Mesothelial cell of epicardium (in vitro differentiated cells): ENCODE measurements around the gene CDRT4. TPM values are rescaled to one million over a fixed set of nuclear protein-coding genes. Genes with fewer than 3 reads are reported as not detected.
"Not testable (repeated sequence)": the region's sequence is repeated elsewhere in the genome, so short reads cannot be mapped to it uniquely, and the experiment has no call there.

Experiments
- DNase-seq, 2 experiments: peaks; one replicate each; pipeline ENCODE4 v3.0.0; 2021; ENCODE audit warnings: low spot score in 2 of 2; ENCODE audit not compliant: unreplicated experiment in 2 of 2
- H3K27ac Mint-ChIP-seq: 2 replicates; pipeline ENCODE4 v1.8.0; 2021; ENCODE audit warnings: mixed read lengths
- H3K27me3 Mint-ChIP-seq: 2 replicates; pipeline ENCODE4 v1.8.0; 2021; ENCODE audit warnings: low read depth, mixed read lengths
- H3K36me3 Mint-ChIP-seq: 2 replicates; pipeline ENCODE4 v1.8.0; 2021; ENCODE audit warnings: mixed read lengths
- H3K4me1 Mint-ChIP-seq: 2 replicates; pipeline ENCODE4 v1.8.0; 2021; ENCODE audit warnings: mixed read lengths
- H3K4me3 Mint-ChIP-seq: 2 replicates; pipeline ENCODE4 v1.8.0; 2021; ENCODE audit warnings: mild to moderate bottlenecking, moderate library complexity, mixed read lengths
- H3K9me3 Mint-ChIP-seq: 2 replicates; pipeline ENCODE4 v1.8.0; 2021; ENCODE audit warnings: mixed read lengths
- total RNA-seq: library from RNA; stranded (reverse); gene quantifications from 3 replicates; pipeline ENCODE4 v1.2.1, GENCODE V29; 2021
- TF ChIP-seq, protein P1 (sequence below): fragments of 200-600 bp; sonication (generic); IDR thresholded peaks from one replicate; pipeline ENCODE4 v1.5.0; 2021; ENCODE audit warnings: antibody characterized with exemption; ENCODE audit not compliant: unreplicated experiment

Gene CDRT4
- total RNA-seq, 1 donor from 2014 or later: 39.7 TPM

DNA sequence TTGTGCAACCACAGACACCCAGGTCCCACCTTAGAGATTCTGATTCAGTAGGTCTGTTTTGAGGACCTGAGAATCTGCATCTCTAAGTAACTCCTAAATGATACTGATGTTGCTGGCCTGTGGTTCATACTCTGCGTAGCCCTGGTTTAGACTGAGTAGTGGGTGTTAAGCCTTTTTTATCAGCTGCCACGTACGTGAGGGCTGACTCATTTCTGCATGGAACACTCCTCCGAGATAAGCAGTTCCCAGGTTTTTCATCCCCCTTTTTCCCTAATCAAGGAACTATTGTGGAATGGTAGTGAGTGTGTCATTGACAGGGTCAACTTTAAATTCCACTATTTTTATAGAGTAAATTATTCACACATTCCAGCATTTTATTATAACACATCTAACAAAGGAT, 26.1 kb downstream of the CDRT4 start:
- Mint-ChIP-seq H3K4me1 (peaks cover 21% of the 10 kb centered on the region), H3K36me3 (peaks cover 37% of the 10 kb centered on the region), H3K27me3 (no peaks in the 10 kb centered on the region), H3K9me3 (peaks cover 4% of the 10 kb centered on the region), H3K4me3 (no peak overlapping the region), H3K27ac (no peak overlapping the region)
- TF ChIP-seq, protein P1, sequence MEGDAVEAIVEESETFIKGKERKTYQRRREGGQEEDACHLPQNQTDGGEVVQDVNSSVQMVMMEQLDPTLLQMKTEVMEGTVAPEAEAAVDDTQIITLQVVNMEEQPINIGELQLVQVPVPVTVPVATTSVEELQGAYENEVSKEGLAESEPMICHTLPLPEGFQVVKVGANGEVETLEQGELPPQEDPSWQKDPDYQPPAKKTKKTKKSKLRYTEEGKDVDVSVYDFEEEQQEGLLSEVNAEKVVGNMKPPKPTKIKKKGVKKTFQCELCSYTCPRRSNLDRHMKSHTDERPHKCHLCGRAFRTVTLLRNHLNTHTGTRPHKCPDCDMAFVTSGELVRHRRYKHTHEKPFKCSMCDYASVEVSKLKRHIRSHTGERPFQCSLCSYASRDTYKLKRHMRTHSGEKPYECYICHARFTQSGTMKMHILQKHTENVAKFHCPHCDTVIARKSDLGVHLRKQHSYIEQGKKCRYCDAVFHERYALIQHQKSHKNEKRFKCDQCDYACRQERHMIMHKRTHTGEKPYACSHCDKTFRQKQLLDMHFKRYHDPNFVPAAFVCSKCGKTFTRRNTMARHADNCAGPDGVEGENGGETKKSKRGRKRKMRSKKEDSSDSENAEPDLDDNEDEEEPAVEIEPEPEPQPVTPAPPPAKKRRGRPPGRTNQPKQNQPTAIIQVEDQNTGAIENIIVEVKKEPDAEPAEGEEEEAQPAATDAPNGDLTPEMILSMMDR: no peak
- DNase-seq: no peak

GRCh38 chr17:15440347-15440746, 27.1 kb downstream of the CDRT4 start:
- H3K27me3 Mint-ChIP-seq: no peaks in the 10 kb centered on the region
- peaks cover 4% of the 10 kb centered on the region for H3K9me3 Mint-ChIP-seq
- no peak overlapping the region for H3K4me3 Mint-ChIP-seq
- no peak for DNase-seq
- peaks cover 39% of the 10 kb centered on the region for H3K36me3 Mint-ChIP-seq
- TF ChIP-seq, protein P1: no peak
- peak overlapping the region; percentile 39 for H3K27ac Mint-ChIP-seq
- peaks cover 22% of the 10 kb centered on the region for H3K4me1 Mint-ChIP-seq

GRCh38 chr17:15439205-15439985, 28.0 kb downstream of the CDRT4 start:
- H3K27me3 Mint-ChIP-seq, H3K4me3 Mint-ChIP-seq, DNase-seq, H3K9me3 Mint-ChIP-seq: not testable (repeated sequence)
- peak overlapping the region; percentile 57 for H3K27ac Mint-ChIP-seq
- H3K36me3 Mint-ChIP-seq: peaks cover 39% of the 10 kb centered on the region
- peaks cover 19% of the 10 kb centered on the region for H3K4me1 Mint-ChIP-seq

DNA sequence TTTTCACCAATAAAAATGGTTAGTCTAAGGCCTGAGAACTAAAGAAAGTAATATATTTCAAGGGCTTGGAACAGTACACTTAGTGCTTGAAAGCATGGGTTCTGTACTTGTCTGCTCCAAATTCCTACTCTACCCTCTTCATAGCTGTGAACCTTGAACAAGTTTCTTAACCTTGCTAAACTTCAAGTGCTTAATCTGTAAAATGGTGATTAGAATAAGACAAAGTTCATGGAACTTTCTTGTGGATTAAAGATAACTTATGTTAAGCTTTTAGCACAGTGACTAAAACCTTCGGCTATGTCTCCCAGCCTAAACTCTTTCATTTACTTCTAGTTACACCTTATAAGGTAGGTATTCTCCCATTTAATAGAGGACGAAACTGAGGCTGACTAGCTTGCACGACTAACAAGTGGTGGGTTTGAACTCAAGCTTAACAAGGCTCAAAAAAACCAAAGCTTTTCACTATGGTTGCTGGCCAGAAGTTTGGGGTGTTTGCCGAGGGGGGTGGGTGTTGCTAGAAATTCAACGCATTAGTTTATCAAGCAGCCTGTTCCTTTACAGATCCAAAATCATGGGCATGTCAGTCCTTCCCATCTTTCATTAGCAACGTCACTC, 28.8 kb downstream of the CDRT4 start:
- DNase-seq: no peak
- no peak overlapping the region for H3K4me3 Mint-ChIP-seq
- TF ChIP-seq, protein P1: no peak
- no peaks in the 10 kb centered on the region for H3K27me3 Mint-ChIP-seq
- peaks cover 39% of the 10 kb centered on the region for H3K36me3 Mint-ChIP-seq
- H3K27ac Mint-ChIP-seq: peak overlapping the region; percentile 57
- H3K4me1 Mint-ChIP-seq: peaks cover 27% of the 10 kb centered on the region
- H3K9me3 Mint-ChIP-seq: peaks cover 4% of the 10 kb centered on the region

- Mint-ChIP-seq H3K27me3 (no peaks in the 10 kb centered on the region), H3K4me3 (no peak overlapping the region), H3K9me3 (peaks cover 4% of the 10 kb centered on the region), H3K4me1 (peaks cover 28% of the 10 kb centered on the region), H3K36me3 (peaks cover 35% of the 10 kb centered on the region), H3K27ac (peak overlapping the region; percentile 21)
- no peak for DNase-seq
- TF ChIP-seq, protein P1: no peak
Observed at GRCh38 chr17:15437303-15437635, 30.2 kb downstream of the CDRT4 start.
